ENCODE data around the gene ZC3H10. TPM values are rescaled to one million over a fixed set of nuclear protein-coding genes. Genes with fewer than 3 reads are reported as not detected.

The ZC3H10 gene
- total and polyA plus RNA-seq, 5 donors from 2014 or later = 1.7 to 11.0 (median 3.0) TPM

DNA sequence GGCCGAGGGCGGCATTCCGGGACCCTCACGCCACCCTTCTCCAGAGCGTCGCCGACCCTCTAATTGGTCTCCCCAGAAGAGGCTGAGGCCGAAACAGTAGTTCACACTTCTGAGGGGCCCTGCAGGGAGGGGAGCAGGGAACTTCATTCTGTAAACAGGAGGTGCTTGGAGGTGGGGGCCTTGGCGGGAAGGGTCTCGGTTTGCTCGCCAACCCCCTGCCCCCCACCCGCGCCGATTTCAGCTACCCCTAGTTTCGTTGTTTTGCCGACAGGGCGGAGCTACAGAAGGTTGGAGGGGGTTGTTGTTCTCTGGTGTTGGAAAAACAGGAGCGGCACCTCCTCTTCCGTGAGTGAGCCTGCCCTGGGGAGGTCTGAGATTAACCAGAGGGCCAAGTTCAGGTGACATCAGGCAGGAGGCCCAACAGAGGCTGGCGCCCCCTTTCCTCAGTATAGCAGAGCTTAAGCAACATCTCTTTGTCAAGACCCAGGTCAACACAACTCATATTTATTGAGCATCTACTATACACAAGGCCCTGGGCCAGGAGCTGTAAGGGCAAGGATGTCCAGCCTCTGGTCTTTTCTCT lies 37.4 kb upstream of the ZC3H10 start:
- Histone ChIP-seq H3K27ac (ENCODE audit: insufficient read depth, low read length, poor library complexity, severe bottlenecking) (no peak overlapping the region), H3K4me3 (ENCODE audit: low read depth, low read length) (no peak overlapping the region), H3K9me3 (ENCODE audit: control insufficient read depth in 2 of 2, low read length in 2 of 2) (no peaks in the 10 kb centered on the region), H3K36me3 (ENCODE audit: control insufficient read depth, insufficient read depth, low read length) (no peaks in the 10 kb centered on the region), H3K27me3 (ENCODE audit: control insufficient read depth, insufficient read depth, low read length) (no peaks in the 10 kb centered on the region), H3K4me1 (ENCODE audit: control insufficient read depth, insufficient read depth, low read length, poor library complexity, severe bottlenecking) (peaks cover 21% of the 10 kb centered on the region)
- no peaks in the 10 kb centered on the region for H3K36me3 Mint-ChIP-seq
- H3K27me3 Mint-ChIP-seq = peaks cover 40% of the 10 kb centered on the region
- H3K4me1 Mint-ChIP-seq = peaks cover 0 to 17% (median 6%) of the 10 kb centered on the region in 4 donors
- DNase-seq (peak in 1 of 3 donors; percentile 26), ATAC-seq (ENCODE audit: low read depth in 2 of 2) (no peak)
- peaks cover 0 to 2% (median 0%) of the 10 kb centered on the region in 7 donors for H3K9me3 Mint-ChIP-seq
- no peak overlapping the region for H3K27ac Mint-ChIP-seq
- H3K4me3 Mint-ChIP-seq = peak overlapping the region; percentile 80 to 93 (median 87)

DNA sequence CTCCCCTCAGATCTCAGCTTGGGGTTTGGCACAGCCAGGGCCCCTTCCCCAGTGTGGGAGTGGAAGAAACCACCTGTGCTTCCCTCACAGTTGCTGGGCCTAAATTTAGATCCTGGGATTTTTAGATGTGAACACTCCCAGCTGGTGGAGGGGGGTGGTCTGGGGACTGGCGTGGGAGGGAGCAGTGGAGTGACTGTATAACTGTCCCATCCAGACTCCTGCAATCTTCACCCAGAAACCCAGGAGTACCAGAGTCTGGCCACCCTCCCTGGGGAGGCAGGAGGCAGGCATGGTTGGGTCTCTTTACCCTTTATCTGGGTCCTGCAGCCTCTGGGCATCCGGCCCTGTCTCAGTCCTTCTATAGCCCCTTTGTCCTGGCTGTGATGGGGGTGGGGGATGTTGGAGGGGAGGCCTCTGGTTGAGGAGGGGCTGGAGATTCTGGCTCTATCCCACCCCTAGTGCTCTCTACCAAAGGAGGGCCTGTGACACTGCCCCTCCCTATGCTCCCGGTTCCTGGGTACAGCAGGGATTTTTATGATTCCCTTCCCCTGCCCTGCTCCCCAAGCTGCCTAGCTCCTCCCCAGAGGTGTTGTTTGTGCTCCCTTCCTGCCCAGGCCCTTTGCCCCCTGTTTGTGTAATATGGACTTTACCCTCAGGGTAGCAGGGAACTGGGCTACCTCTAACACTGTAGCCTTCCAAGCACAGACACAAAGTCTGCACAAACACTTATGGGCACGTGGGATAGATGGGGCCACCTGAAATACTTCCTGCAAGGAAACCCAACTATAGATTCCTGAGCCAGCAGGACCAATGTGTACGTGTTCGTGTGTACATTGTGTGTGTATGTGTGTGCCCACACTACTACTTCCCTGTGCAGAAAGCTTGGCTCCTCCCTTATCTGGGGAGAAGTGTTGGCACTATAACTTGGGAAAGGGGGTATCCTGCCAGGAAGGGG lies 36.4 kb upstream of the ZC3H10 start:
- Mint-ChIP-seq H3K4me1 (peaks cover 0 to 17% (median 6%) of the 10 kb centered on the region in 4 donors), H3K36me3 (no peaks in the 10 kb centered on the region), H3K27me3 (peaks cover 40% of the 10 kb centered on the region), H3K9me3 (peaks cover 0 to 2% (median 0%) of the 10 kb centered on the region in 7 donors), H3K4me3 (peak overlapping the region in 3 of 4 donors; percentile 27 to 87 (median 80)), H3K27ac (no peak overlapping the region)
- no peak for DNase-seq
- Histone ChIP-seq H3K4me1 (ENCODE audit: control insufficient read depth, insufficient read depth, low read length, poor library complexity, severe bottlenecking) (peaks cover 21% of the 10 kb centered on the region), H3K4me3 (ENCODE audit: low read depth, low read length) (no peak overlapping the region), H3K27me3 (ENCODE audit: control insufficient read depth, insufficient read depth, low read length) (no peaks in the 10 kb centered on the region), H3K27ac (ENCODE audit: insufficient read depth, low read length, poor library complexity, severe bottlenecking) (no peak overlapping the region), H3K9me3 (ENCODE audit: control insufficient read depth in 2 of 2, low read length in 2 of 2) (no peaks in the 10 kb centered on the region), H3K36me3 (ENCODE audit: control insufficient read depth, insufficient read depth, low read length) (no peaks in the 10 kb centered on the region)
- ATAC-seq (ENCODE audit: low read depth in 2 of 2) = no peak

DNA sequence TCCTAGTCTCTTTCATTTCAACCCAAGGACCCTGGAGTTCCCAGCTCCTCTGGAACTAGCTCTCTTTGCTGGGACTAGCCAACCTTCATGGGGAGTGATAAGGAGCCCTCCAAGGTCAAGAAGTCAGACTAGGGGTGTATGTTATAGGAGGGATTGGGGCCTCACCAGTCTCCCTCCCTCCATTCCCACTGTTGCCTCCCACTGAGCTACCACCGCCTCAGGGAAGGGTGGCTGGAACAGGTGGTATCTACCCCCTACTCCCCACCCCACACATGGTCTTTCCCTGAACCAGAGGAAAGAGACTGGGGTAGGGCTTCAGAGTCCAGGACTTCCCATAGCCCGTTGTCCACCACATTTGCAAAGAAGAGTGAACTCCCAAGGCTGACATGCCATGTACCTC lies 35.7 kb upstream of the ZC3H10 start:
- H3K4me1 ChIP-seq (ENCODE audit: control insufficient read depth, insufficient read depth, low read length, poor library complexity, severe bottlenecking) = peaks cover 21% of the 10 kb centered on the region
- peak overlapping the region in 2 of 4 donors; percentile 15 to 68 for H3K4me3 Mint-ChIP-seq
- ATAC-seq (ENCODE audit: low read depth in 2 of 2) (no peak), DNase-seq (no peak)
- H3K36me3 Mint-ChIP-seq = no peaks in the 10 kb centered on the region
- H3K27ac ChIP-seq (ENCODE audit: insufficient read depth, low read length, poor library complexity, severe bottlenecking) = no peak overlapping the region
- peaks cover 0 to 2% (median 0%) of the 10 kb centered on the region in 7 donors for H3K9me3 Mint-ChIP-seq
- no peak overlapping the region for H3K4me3 ChIP-seq (ENCODE audit: low read depth, low read length)
- H3K27me3 ChIP-seq (ENCODE audit: control insufficient read depth, insufficient read depth, low read length) = no peaks in the 10 kb centered on the region
- no peaks in the 10 kb centered on the region for H3K36me3 ChIP-seq (ENCODE audit: control insufficient read depth, insufficient read depth, low read length)
- H3K27ac Mint-ChIP-seq = no peak overlapping the region
- H3K4me1 Mint-ChIP-seq = peaks cover 0 to 17% (median 6%) of the 10 kb centered on the region in 4 donors
- H3K9me3 ChIP-seq (ENCODE audit: control insufficient read depth in 2 of 2, low read length in 2 of 2) = no peaks in the 10 kb centered on the region
- peaks cover 40% of the 10 kb centered on the region for H3K27me3 Mint-ChIP-seq

DNA sequence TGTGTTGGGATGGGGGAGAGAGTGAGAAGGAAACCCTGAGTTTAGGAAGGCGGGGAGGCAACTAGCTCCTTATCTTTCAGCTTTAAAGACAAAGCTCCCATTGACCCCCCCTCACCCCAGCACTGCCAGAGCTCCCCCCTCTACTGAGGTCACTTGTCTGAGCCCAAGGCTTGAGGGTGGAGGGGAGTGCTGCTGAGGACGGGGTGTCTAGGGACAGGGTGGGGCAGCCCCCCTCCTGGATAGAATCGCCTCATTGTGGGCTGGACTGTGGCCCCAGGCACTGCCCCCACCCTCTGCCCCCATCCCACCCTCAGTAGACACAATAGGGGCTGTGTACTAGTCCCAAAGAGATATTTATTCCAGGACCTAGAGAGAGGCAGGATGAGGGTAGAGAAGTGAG lies 35.1 kb upstream of the ZC3H10 start:
- no peak for DNase-seq
- H3K36me3 ChIP-seq (ENCODE audit: control insufficient read depth, insufficient read depth, low read length) = no peaks in the 10 kb centered on the region
- ATAC-seq (ENCODE audit: low read depth in 2 of 2) = no peak
- peaks cover 21% of the 10 kb centered on the region for H3K4me1 ChIP-seq (ENCODE audit: control insufficient read depth, insufficient read depth, low read length, poor library complexity, severe bottlenecking)
- no peak overlapping the region for H3K4me3 ChIP-seq (ENCODE audit: low read depth, low read length)
- H3K27me3 ChIP-seq (ENCODE audit: control insufficient read depth, insufficient read depth, low read length) = no peaks in the 10 kb centered on the region
- no peaks in the 10 kb centered on the region for H3K9me3 ChIP-seq (ENCODE audit: control insufficient read depth in 2 of 2, low read length in 2 of 2)
- Mint-ChIP-seq H3K9me3 (peaks cover 0 to 2% (median 0%) of the 10 kb centered on the region in 7 donors), H3K4me1 (peaks cover 0 to 17% (median 6%) of the 10 kb centered on the region in 4 donors), H3K36me3 (no peaks in the 10 kb centered on the region), H3K27ac (no peak overlapping the region), H3K27me3 (peaks cover 45% of the 10 kb centered on the region), H3K4me3 (no peak overlapping the region)
- H3K27ac ChIP-seq (ENCODE audit: insufficient read depth, low read length, poor library complexity, severe bottlenecking) = no peak overlapping the region

DNA sequence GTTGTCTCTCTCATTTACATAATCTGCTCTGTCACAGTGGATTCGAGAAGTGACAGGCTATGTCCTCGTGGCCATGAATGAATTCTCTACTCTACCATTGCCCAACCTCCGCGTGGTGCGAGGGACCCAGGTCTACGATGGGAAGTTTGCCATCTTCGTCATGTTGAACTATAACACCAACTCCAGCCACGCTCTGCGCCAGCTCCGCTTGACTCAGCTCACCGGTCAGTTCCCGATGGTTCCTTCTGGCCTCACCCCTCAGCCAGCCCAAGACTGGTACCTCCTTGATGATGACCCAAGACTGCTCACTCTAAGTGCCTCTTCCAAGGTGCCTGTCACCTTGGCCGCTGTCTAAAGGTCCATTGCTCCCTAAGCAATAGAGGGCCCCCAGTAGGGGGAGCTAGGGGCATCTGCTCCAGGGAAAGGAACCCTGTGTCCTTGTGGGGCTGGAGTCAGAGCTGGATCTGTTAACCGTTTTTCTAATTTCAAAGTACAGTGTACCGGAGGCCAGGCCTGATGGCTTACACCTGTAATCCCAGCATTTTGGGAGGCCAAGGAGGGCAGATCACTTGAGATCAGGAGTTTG lies 33.0 kb upstream of the ZC3H10 start:
- Histone ChIP-seq H3K27me3 (ENCODE audit: control insufficient read depth, insufficient read depth, low read length) (no peaks in the 10 kb centered on the region), H3K27ac (ENCODE audit: insufficient read depth, low read length, poor library complexity, severe bottlenecking) (no peak overlapping the region), H3K4me1 (ENCODE audit: control insufficient read depth, insufficient read depth, low read length, poor library complexity, severe bottlenecking) (peaks cover 7% of the 10 kb centered on the region), H3K4me3 (ENCODE audit: low read depth, low read length) (no peak overlapping the region), H3K36me3 (ENCODE audit: control insufficient read depth, insufficient read depth, low read length) (no peaks in the 10 kb centered on the region), H3K9me3 (ENCODE audit: control insufficient read depth in 2 of 2, low read length in 2 of 2) (no peaks in the 10 kb centered on the region)
- H3K36me3 Mint-ChIP-seq = no peaks in the 10 kb centered on the region
- ATAC-seq (ENCODE audit: low read depth in 2 of 2) = no peak
- peaks cover 43% of the 10 kb centered on the region for H3K27me3 Mint-ChIP-seq
- H3K27ac Mint-ChIP-seq = peak overlapping the region in 1 of 3 donors; percentile 57
- H3K4me3 Mint-ChIP-seq = no peak overlapping the region
- peak in 1 of 3 donors; percentile 48 for DNase-seq
- H3K9me3 Mint-ChIP-seq = peaks cover 0 to 2% (median 0%) of the 10 kb centered on the region in 7 donors
- peaks cover 0 to 9% (median 4%) of the 10 kb centered on the region in 4 donors for H3K4me1 Mint-ChIP-seq

DNA sequence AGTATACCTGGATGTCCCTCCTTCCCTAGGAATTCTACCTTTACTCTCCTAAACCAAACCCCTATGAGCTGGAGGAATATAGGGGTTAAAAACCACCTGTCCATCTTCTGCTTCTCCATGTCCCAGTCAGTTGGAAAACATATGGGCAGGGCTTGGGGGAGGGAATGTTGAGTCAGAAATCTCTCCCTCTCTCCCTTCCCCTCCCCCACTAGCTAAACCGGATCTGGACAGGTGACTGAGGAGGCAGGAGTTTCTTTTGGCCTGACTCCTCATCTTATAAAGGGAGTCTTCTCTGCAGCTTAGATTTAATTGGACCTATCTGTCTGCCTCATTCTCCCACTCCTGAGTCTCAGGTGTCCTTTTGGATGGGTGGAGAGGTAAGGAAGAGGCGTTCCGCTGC lies 32.0 kb upstream of the ZC3H10 start:
- H3K27ac Mint-ChIP-seq = no peak overlapping the region
- no peak overlapping the region for H3K27ac ChIP-seq (ENCODE audit: insufficient read depth, low read length, poor library complexity, severe bottlenecking)
- H3K36me3 ChIP-seq (ENCODE audit: control insufficient read depth, insufficient read depth, low read length) = no peaks in the 10 kb centered on the region
- ATAC-seq (ENCODE audit: low read depth in 2 of 2) = no peak
- H3K9me3 ChIP-seq (ENCODE audit: control insufficient read depth in 2 of 2, low read length in 2 of 2) = no peaks in the 10 kb centered on the region
- no peak overlapping the region for H3K4me3 ChIP-seq (ENCODE audit: low read depth, low read length)
- no peak for DNase-seq
- peaks cover 37% of the 10 kb centered on the region for H3K27me3 Mint-ChIP-seq
- no peak overlapping the region for H3K4me3 Mint-ChIP-seq
- H3K4me1 Mint-ChIP-seq = peaks cover 0 to 2% (median under 1%) of the 10 kb centered on the region in 4 donors
- no peaks in the 10 kb centered on the region for H3K27me3 ChIP-seq (ENCODE audit: control insufficient read depth, insufficient read depth, low read length)
- H3K36me3 Mint-ChIP-seq = no peaks in the 10 kb centered on the region
- H3K4me1 ChIP-seq (ENCODE audit: control insufficient read depth, insufficient read depth, low read length, poor library complexity, severe bottlenecking) = no peaks in the 10 kb centered on the region
- H3K9me3 Mint-ChIP-seq = peaks cover 0 to 2% (median 0%) of the 10 kb centered on the region in 7 donors

DNA sequence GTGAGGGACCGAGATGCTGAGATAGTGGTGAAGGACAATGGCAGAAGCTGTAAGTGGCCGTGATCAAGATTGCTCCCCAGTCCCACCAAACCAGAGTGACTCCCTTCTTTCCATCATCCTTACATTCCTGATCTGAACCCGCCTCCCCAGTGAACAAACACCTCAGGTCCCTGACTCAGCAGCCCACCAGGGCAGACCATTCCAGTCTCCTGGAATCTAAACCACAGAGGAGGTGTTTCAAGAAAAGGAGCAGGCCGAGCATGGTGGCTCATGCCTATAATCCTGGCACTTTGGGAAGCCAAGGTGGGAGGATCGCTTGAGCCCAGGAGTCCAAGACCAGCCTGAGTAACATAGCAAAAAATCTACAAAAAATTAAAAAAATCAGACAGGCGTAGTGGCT lies 31.5 kb upstream of the ZC3H10 start:
- Mint-ChIP-seq H3K27ac (peak overlapping the region in 1 of 3 donors; percentile 26), H3K9me3 (peaks cover 0 to 2% (median 0%) of the 10 kb centered on the region in 7 donors), H3K4me3 (no peak overlapping the region), H3K27me3 (peaks cover 35% of the 10 kb centered on the region), H3K36me3 (no peaks in the 10 kb centered on the region), H3K4me1 (no peaks in the 10 kb centered on the region)
- no peak for ATAC-seq (ENCODE audit: low read depth in 2 of 2)
- Histone ChIP-seq H3K36me3 (ENCODE audit: control insufficient read depth, insufficient read depth, low read length) (no peaks in the 10 kb centered on the region), H3K4me1 (ENCODE audit: control insufficient read depth, insufficient read depth, low read length, poor library complexity, severe bottlenecking) (no peaks in the 10 kb centered on the region), H3K27ac (ENCODE audit: insufficient read depth, low read length, poor library complexity, severe bottlenecking) (no peak overlapping the region), H3K9me3 (ENCODE audit: control insufficient read depth in 2 of 2, low read length in 2 of 2) (no peaks in the 10 kb centered on the region), H3K4me3 (ENCODE audit: low read depth, low read length) (no peak overlapping the region), H3K27me3 (ENCODE audit: control insufficient read depth, insufficient read depth, low read length) (no peaks in the 10 kb centered on the region)
- DNase-seq = no peak
